ENCODE results near the gene GLB1L. TPM values are rescaled to one million over a fixed set of nuclear protein-coding genes. Genes with fewer than 3 reads are reported as not detected.

The GLB1L gene
- total and polyA plus RNA-seq, 2 donors from 2014 or later = 19.7 to 20.6 TPM

GRCh38 chr2:219228911-219229304 lies 16.3 kb downstream of the GLB1L start:
- H3K27me3 ChIP-seq (ENCODE audit: control insufficient read depth, insufficient read depth, low read length) = no peaks in the 10 kb centered on the region
- intact Hi-C loops (cut with DNase I) = no loop called here
- H3K4me3 ChIP-seq (ENCODE audit: low read length in 3 of 3) = peak overlapping the region; percentile 58 to 98 (median 75)
- no peak for TF ChIP-seq CTCF (IDR thresholded peaks at IDR 0.05; ENCODE audit: borderline replicate concordance, extremely low read depth, insufficient read depth)
- H3K9ac ChIP-seq (ENCODE audit: low read length in 3 of 3) = peak overlapping the region; percentile 9 to 100 (median 99)
- H3K36me3 ChIP-seq (ENCODE audit: control insufficient read depth in 2 of 3, insufficient read depth in 3 of 3, low read length in 3 of 3) = peaks cover 14 to 46% (median 28%) of the 10 kb centered on the region in 3 donors
- peak overlapping the region; percentile 91 to 96 for H3K27ac ChIP-seq (ENCODE audit: low read depth in 2 of 2, low read length in 2 of 2)
- FAIRE-seq = no peak
- peaks cover 0 to 17% (median 11%) of the 10 kb centered on the region in 3 donors for H3K4me1 ChIP-seq (ENCODE audit: control insufficient read depth in 2 of 3, insufficient read depth in 2 of 3, low read depth in 1 of 3, low read length in 3 of 3)
- no peaks in the 10 kb centered on the region for H3K9me3 ChIP-seq (ENCODE audit: control insufficient read depth in 2 of 3, insufficient read depth in 1 of 3, low read length in 3 of 3)
- DNase-seq = peak in 1 of 5 donors; percentile 89

- peaks cover 0 to 17% (median 11%) of the 10 kb centered on the region in 3 donors for H3K4me1 ChIP-seq (ENCODE audit: control insufficient read depth in 2 of 3, insufficient read depth in 2 of 3, low read depth in 1 of 3, low read length in 3 of 3)
- H3K27ac ChIP-seq (ENCODE audit: low read depth in 2 of 2, low read length in 2 of 2) = peak overlapping the region in 1 of 2 donors; percentile 91
- DNase-seq (no peak), FAIRE-seq (no peak)
- intact Hi-C loops (cut with DNase I) = no loop called here
- peaks cover 18 to 46% (median 34%) of the 10 kb centered on the region in 3 donors for H3K36me3 ChIP-seq (ENCODE audit: control insufficient read depth in 2 of 3, insufficient read depth in 3 of 3, low read length in 3 of 3)
- H3K27me3 ChIP-seq (ENCODE audit: control insufficient read depth, insufficient read depth, low read length) = no peaks in the 10 kb centered on the region
- peak overlapping the region; percentile 9 to 100 (median 99) for H3K9ac ChIP-seq (ENCODE audit: low read length in 3 of 3)
- peak overlapping the region; percentile 58 to 98 (median 75) for H3K4me3 ChIP-seq (ENCODE audit: low read length in 3 of 3)
- no peak for TF ChIP-seq CTCF (IDR thresholded peaks at IDR 0.05; ENCODE audit: borderline replicate concordance, extremely low read depth, insufficient read depth)
- no peaks in the 10 kb centered on the region for H3K9me3 ChIP-seq (ENCODE audit: control insufficient read depth in 2 of 3, insufficient read depth in 1 of 3, low read length in 3 of 3)
Observed at GRCh38 chr2:219228041-219228910, 17.0 kb downstream of the GLB1L start.

- H3K9me3 ChIP-seq (ENCODE audit: control insufficient read depth in 2 of 3, insufficient read depth in 1 of 3, low read length in 3 of 3) = no peaks in the 10 kb centered on the region
- no peak overlapping the region for H3K27ac ChIP-seq (ENCODE audit: low read depth in 2 of 2, low read length in 2 of 2)
- H3K27me3 ChIP-seq (ENCODE audit: control insufficient read depth, insufficient read depth, low read length) = no peaks in the 10 kb centered on the region
- intact Hi-C loops (cut with DNase I) = no loop called here
- DNase-seq (no peak), FAIRE-seq (no peak)
- no peak overlapping the region for H3K9ac ChIP-seq (ENCODE audit: low read length in 3 of 3)
- no peak for TF ChIP-seq CTCF (IDR thresholded peaks at IDR 0.05; ENCODE audit: borderline replicate concordance, extremely low read depth, insufficient read depth)
- peaks cover 11 to 58% (median 38%) of the 10 kb centered on the region in 3 donors for H3K36me3 ChIP-seq (ENCODE audit: control insufficient read depth in 2 of 3, insufficient read depth in 3 of 3, low read length in 3 of 3)
- H3K4me3 ChIP-seq (ENCODE audit: low read length in 3 of 3) = no peak overlapping the region
- H3K4me1 ChIP-seq (ENCODE audit: control insufficient read depth in 2 of 3, insufficient read depth in 2 of 3, low read depth in 1 of 3, low read length in 3 of 3) = peaks cover 0 to 15% (median 11%) of the 10 kb centered on the region in 3 donors
Observed at GRCh38 chr2:219225350-219225749, 19.9 kb downstream of the GLB1L start.
